Coronary artery (tissue), 2 donors: ENCODE data around the gene CARMIL1.

Source experiments
- DNase-seq: peaks from one replicate; pipeline ENCODE4 v3.0.0-alpha.2; 2017; ENCODE audit warnings: low spot score
- H3K27ac ChIP-seq, 2 donors: fragments of 200-600 bp; sonication (generic); one replicate each; pipeline ENCODE4 v1.5.1; 2016 to 2019
- H3K4me3 ChIP-seq: fragments of 200-600 bp; sonication (generic); 2 replicates; pipeline ENCODE4 v1.5.1; 2016; ENCODE audit warnings: mild to moderate bottlenecking, moderate library complexity
- TF ChIP-seq, protein P1 (sequence below): fragments of 200-600 bp; sonication (generic); IDR thresholded peaks from one replicate; pipeline ENCODE4 v1.5.1; 2019; ENCODE audit warnings: antibody characterized with exemption

The CARMIL1 gene

GRCh38 chr6:25280344-25281074 is 1.3 kb downstream of the CARMIL1 start:
- no peak for DNase-seq
- TF ChIP-seq, protein P1, sequence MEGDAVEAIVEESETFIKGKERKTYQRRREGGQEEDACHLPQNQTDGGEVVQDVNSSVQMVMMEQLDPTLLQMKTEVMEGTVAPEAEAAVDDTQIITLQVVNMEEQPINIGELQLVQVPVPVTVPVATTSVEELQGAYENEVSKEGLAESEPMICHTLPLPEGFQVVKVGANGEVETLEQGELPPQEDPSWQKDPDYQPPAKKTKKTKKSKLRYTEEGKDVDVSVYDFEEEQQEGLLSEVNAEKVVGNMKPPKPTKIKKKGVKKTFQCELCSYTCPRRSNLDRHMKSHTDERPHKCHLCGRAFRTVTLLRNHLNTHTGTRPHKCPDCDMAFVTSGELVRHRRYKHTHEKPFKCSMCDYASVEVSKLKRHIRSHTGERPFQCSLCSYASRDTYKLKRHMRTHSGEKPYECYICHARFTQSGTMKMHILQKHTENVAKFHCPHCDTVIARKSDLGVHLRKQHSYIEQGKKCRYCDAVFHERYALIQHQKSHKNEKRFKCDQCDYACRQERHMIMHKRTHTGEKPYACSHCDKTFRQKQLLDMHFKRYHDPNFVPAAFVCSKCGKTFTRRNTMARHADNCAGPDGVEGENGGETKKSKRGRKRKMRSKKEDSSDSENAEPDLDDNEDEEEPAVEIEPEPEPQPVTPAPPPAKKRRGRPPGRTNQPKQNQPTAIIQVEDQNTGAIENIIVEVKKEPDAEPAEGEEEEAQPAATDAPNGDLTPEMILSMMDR: no peak
- Histone ChIP-seq H3K4me3 (peak overlapping the region; percentile 83), H3K27ac (peak overlapping the region; percentile 72 to 90)

GRCh38 chr6:25286891-25287290 is 7.7 kb downstream of the CARMIL1 start:
- TF ChIP-seq, protein P1: no peak
- Histone ChIP-seq H3K4me3 (no peak overlapping the region), H3K27ac (peak overlapping the region; percentile 18 to 47)
- DNase-seq: no peak

DNA sequence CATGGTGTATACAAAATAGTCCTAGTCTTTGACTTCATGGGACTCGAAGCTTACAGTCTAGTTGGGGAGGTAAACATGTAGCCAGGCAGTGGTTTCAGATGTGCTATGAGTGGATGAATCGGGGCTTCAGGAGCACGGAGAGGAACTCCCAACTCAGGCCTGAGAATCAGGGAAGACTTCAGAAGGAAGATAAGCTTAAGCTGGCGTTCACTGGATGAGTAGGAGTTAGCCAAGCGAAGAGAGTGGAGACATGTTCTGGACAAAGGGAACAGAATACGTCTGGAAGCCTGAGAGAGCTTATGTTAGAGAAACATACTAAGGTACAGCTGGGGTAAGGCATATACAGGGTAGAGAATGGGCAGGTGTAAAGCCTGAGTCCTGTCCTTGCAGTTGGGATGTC is 8.8 kb downstream of the CARMIL1 start:
- TF ChIP-seq, protein P1: no peak
- DNase-seq: no peak
- Histone ChIP-seq H3K27ac (peak overlapping the region in 1 of 2 donors; percentile 47), H3K4me3 (peak overlapping the region; percentile 7)

DNA sequence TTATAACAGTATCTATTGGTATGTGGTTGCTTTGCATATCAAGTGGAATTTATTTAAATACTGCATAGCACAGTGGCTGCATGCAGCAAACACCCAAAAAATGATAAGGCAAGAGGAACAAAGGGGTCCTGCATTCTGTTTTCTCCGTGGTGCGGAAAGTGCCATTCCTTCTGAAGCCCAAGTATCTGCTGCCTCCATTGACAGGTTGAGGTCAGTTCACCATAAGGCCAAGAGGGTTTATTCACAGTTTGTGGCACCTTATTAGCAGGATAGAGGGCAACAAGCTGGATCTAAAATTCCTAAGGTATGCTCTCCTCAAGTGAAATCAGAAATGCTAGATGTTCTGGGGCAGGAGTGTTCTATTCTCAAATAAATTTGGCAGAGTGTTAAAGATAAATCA is 9.3 kb downstream of the CARMIL1 start:
- Histone ChIP-seq H3K27ac (peak overlapping the region in 1 of 2 donors; percentile 57), H3K4me3 (no peak overlapping the region)
- TF ChIP-seq, protein P1: no peak
- no peak for DNase-seq

DNA sequence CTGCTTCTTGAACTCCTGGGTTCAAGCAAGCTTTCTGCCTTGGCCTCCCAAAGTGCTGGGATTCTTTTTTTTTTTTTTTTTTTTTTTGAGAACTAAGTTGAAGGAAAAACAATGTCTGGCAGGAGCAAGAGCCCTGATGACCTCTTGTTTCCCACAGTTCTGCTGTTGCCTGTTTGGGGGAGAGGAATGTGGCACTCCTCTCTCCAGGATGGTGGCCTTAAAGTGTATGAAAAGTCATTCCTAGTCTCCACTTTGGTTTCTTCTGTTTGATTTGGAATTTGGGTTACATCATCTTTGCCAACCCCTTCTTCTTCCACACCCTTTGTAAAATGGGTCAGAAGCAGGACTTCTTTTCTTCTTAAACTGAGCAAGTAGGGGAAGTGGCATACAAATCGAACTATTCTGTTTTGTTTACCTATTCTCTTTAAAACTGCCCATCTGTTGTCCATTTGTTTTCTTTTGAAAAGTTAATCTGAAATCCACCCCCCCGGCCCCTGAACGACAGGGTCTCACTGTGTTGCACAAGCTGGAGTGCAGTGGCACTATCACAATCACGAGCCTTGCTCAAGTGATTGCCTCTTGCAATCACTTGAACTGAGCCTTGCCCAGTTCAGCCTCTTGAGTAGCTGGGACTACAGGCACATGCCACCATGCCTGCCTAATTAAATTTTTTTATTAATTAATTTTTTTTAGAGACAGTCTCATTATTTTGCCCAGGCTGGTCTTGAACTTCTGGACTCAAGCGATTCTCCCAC is 11.3 kb downstream of the CARMIL1 start:
- Histone ChIP-seq H3K27ac (peak overlapping the region in 1 of 2 donors; percentile 73), H3K4me3 (no peak overlapping the region)
- no peak for DNase-seq
- TF ChIP-seq, protein P1: no peak

DNA sequence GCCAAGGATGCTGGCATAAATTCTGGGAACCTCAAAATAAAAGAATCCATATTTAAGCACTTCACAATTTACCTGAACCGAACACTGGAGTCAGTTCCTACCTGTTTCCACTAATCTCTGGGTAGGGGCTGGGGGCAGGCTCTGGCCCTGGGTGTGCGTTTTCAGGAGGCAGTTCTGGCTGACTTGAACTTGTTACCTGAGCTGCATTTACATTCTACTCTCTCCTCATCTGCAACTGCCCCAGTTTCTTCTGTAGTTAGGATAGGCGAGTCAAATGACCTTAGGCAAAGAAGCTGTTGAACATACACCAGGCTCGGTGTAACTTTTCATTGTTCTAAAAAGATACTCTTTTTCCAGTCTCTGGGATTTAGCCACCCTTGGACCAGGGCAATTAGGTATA is 13.2 kb downstream of the CARMIL1 start:
- DNase-seq: no peak
- H3K4me3 ChIP-seq: no peak overlapping the region
- TF ChIP-seq, protein P1: no peak
- H3K27ac ChIP-seq: peak overlapping the region in 1 of 2 donors; percentile 73
